Measurements from ENCODE around the gene HBA2. TPM values are rescaled to one million over a fixed set of nuclear protein-coding genes. Genes with fewer than 3 reads are reported as not detected.

Gene HBA2
- total RNA-seq, 1 donor from 2014 or later, result 697 TPM

Small RNA genes lying within 50 kb of the gene (small RNA-seq; reads per million reads assigned to genes)
- not detected for gene RF00019

Other genes starting within 250 kb of the HBA2 start
- gene POLR3K, start 119.3 kb upstream of the HBA2 start, total RNA-seq, result 12.8 TPM
- gene SNRNP25, start 119.0 kb upstream of the HBA2 start, total RNA-seq, result 15.0 TPM
- gene RHBDF1, start 100.2 kb upstream of the HBA2 start, total RNA-seq, result 86.9 TPM
- gene MPG, start 94.7 kb upstream of the HBA2 start, total RNA-seq, result 124 TPM
- 29.2 TPM for gene NPRL3, start 34.2 kb upstream of the HBA2 start, total RNA-seq
- not detected for gene HBZ, start 20.2 kb upstream of the HBA2 start, total RNA-seq
- gene HBM, start 6.9 kb upstream of the HBA2 start, total RNA-seq, result not detected
- 523 TPM for gene HBA1, start 3.8 kb downstream of the HBA2 start, total RNA-seq
- not detected for gene HBQ1, start 7.6 kb downstream of the HBA2 start, total RNA-seq
- 79.3 TPM for gene LUC7L, start 56.6 kb downstream of the HBA2 start, total RNA-seq
- gene FAM234A, start 61.9 kb downstream of the HBA2 start, total RNA-seq, result 23.3 TPM
- 5.4 TPM for gene RGS11, start 103.1 kb downstream of the HBA2 start, total RNA-seq
- not detected for gene ARHGDIG, start 107.7 kb downstream of the HBA2 start, total RNA-seq
- not detected for gene PDIA2, start 110.3 kb downstream of the HBA2 start, total RNA-seq
- 16.9 TPM for gene AXIN1, start 179.8 kb downstream of the HBA2 start, total RNA-seq
- gene MRPL28, start 197.7 kb downstream of the HBA2 start, total RNA-seq, result 96.5 TPM
- gene PGAP6, start 209.1 kb downstream of the HBA2 start, total RNA-seq, result 38.3 TPM
- 88.6 TPM for gene NME4, start 224.3 kb downstream of the HBA2 start, total RNA-seq
- 17.9 TPM for gene DECR2, start 229.0 kb downstream of the HBA2 start, total RNA-seq

Measured in vagina (tissue), 1 donor.